ENCODE measurements around the gene ZBTB7B. TPM values are rescaled to one million over a fixed set of nuclear protein-coding genes. Genes with fewer than 3 reads are reported as not detected.

ZBTB7B gene
- polyA plus RNA-seq, 1 experiment, result 8.7 TPM

DNA sequence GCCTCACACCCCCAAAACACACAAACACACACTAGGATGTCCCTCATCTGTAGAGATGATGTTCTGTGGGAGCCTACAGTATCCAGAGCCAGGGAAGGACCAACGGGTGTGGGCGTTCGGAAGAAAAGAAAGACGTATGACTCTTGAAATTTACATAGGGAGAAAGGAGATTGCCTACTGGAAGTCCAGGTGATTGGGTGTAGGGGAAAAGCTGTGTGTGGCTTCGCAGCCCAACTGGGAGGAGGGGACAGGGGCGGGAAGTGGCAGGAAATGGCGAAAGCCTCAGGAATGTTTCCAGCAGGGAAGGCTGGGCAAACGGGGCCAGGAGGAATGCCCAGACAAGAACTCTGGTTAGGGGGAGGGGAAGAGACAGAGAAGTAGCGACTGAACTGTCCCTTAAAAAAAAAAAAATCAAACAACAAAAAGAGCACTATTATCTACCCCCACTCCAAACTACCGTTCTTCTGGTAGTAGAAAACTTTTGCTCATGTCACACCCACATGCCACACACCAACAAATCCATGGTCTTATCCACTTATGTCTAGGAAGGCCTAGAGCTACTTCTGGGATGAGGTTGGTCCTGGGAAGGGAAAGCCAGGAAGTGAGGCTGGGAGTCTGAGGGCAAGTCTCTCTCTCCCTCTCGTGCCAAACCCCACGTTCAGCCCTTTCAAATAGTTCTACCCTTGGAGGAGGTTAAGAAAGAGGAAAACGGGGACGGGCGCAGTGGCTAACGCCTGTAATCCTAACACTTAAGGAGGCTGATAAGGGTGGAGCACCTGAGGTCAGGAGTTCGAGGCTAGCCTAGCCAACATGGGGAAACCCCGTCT is 29.9 kb upstream of the ZBTB7B start:
- POLR2A ChIA-PET, result interaction anchor here (0.6 to 5.0 kb wide), 6 partner anchors 11 to 93 kb away, joined by 4 to 59 read pairs (median 10); partner anchors contain the start of genes ADAM15, PBXIP1 and PYGO2

DNA sequence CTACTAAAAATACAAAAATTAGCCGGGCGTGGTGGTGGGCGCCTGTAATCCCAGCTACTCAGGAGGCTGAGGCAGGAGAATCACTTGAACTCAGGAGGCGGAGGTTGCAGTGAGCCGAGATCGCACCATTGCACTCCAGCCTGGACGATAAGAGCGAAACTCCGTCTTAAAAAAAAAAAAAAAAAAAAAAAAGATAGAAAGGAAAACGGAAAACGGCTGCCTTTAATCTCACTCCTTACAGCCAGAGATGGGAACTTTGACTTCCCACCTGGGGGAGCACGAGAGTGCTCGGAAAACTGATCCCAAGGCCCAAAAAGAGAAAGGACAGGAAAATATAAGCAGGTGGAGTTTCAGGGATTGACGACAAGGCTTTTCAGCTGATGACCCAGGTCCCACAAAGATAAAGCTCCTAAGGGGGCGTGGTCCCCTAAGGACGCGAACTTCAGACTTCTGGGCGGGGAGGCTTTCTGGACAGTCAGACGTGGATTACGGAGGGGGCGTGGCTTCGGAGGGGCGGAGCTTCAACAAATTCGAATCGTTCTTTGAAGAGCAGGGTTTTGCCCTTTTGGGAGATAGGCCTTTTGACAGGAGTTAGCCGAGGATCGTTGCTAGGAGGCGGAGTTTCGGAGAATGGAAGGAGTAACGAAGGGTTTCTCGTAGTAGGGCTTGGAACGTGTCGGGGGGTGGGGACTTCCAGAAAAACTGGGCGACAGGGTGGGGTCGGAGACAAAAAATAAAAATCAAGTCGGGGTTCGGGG is 29.1 kb upstream of the ZBTB7B start:
- ChIA-PET CTCF (interaction anchor here (1.0 to 1.4 kb wide), 4 partner anchors 20 to 81 kb away, joined by 3 to 6 read pairs (median 4); partner anchors contain the start of gene LENEP), POLR2A (interaction anchor here (0.7 to 5.0 kb wide), 8 partner anchors 10 to 702 kb away, joined by 4 to 59 read pairs (median 10); partner anchors contain the start of genes FLAD1 and PYGO2)
- DNase-seq (ENCODE audit: low read depth, low spot score), result peak; percentile 93
- peak overlapping the region; percentile 100 for H3K27ac ChIP-seq (ENCODE audit: low read depth, low read length)
- TF ChIP-seq, protein P1, sequence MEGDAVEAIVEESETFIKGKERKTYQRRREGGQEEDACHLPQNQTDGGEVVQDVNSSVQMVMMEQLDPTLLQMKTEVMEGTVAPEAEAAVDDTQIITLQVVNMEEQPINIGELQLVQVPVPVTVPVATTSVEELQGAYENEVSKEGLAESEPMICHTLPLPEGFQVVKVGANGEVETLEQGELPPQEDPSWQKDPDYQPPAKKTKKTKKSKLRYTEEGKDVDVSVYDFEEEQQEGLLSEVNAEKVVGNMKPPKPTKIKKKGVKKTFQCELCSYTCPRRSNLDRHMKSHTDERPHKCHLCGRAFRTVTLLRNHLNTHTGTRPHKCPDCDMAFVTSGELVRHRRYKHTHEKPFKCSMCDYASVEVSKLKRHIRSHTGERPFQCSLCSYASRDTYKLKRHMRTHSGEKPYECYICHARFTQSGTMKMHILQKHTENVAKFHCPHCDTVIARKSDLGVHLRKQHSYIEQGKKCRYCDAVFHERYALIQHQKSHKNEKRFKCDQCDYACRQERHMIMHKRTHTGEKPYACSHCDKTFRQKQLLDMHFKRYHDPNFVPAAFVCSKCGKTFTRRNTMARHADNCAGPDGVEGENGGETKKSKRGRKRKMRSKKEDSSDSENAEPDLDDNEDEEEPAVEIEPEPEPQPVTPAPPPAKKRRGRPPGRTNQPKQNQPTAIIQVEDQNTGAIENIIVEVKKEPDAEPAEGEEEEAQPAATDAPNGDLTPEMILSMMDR (IDR thresholded peaks at IDR 0.05; ENCODE audit: low read depth, low read length), result peak; percentile 36
- H3K9me3 ChIP-seq (ENCODE audit: control insufficient read depth, insufficient read depth, low read length), result peaks cover 3% of the 10 kb centered on the region; the same call in 1 of the 2 replicates
- no peaks in the 10 kb centered on the region for H3K27me3 ChIP-seq (ENCODE audit: control insufficient read depth, insufficient read depth, low read length)
- peak overlapping the region; percentile 77 for H3K4me3 ChIP-seq (ENCODE audit: low read depth, low read length)

More for the DNA sequence above, 29.9 kb upstream of the ZBTB7B start:
- DNase-seq (ENCODE audit: low read depth, low spot score), result peak; percentile 86
- peak overlapping the region; percentile 77 for H3K4me3 ChIP-seq (ENCODE audit: low read depth, low read length)
- CTCF ChIA-PET, result interaction anchor here (1.0 to 4.4 kb wide), 5 partner anchors 26 to 413 kb away, joined by 4 to 19 read pairs (median 6); no protein-coding TSS in a partner anchor
- H3K27me3 ChIP-seq (ENCODE audit: control insufficient read depth, insufficient read depth, low read length), result no peaks in the 10 kb centered on the region
- H3K27ac ChIP-seq (ENCODE audit: low read depth, low read length), result peak overlapping the region; percentile 100
- peaks cover 3% of the 10 kb centered on the region; the same call in 1 of the 2 replicates for H3K9me3 ChIP-seq (ENCODE audit: control insufficient read depth, insufficient read depth, low read length)
- TF ChIP-seq, protein P1 (IDR thresholded peaks at IDR 0.05; ENCODE audit: low read depth, low read length), result no peak

DNA sequence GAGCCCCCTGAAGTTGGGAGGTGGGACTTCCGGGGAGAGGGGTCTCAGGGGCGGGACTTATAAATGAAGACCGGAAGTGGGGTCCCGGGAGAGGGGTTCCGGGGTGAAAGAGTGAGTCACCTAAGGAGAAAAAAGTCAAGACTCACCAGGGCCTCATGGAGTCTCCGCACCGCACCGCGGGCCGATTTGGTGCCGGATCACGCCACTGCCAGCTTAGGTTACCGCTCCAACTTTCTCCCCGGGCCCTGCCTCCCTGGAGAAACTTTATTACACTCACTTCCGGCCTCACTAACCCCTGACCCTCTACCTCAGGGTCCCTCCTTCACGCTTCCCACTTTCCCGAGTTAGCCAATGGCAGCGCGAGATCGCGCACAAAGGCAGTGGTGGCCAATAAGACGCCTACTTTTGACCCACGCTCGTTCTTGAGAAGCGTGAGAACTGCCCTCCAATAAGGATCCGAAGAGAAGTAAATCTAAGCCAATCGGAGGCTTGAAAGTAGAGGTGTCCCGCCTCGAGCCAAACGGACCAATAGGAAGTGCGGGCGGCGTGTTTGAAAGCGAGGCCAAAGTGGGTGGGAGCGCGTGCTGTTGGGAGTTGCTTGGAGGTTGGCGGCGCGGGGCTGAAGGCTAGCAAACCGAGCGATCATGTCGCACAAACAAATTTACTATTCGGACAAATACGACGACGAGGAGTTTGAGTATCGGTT is 28.3 kb upstream of the ZBTB7B start, which contains the start of gene CKS1B:
Gene CKS1B (plus strand): TSS at position 580 of the 706 bp plus-strand sequence. CDS start 65 bp downstream, at position 645.
- H3K27me3 ChIP-seq (ENCODE audit: control insufficient read depth, insufficient read depth, low read length), result no peaks in the 10 kb centered on the region
- peaks cover 3% of the 10 kb centered on the region; the same call in 1 of the 2 replicates for H3K9me3 ChIP-seq (ENCODE audit: control insufficient read depth, insufficient read depth, low read length)
- peak; percentile 100 for DNase-seq (ENCODE audit: low read depth, low spot score)
- H3K4me3 ChIP-seq (ENCODE audit: low read depth, low read length), result peak within 1 kb of the TSS; percentile 77
- TF ChIP-seq, protein P1 (IDR thresholded peaks at IDR 0.05; ENCODE audit: low read depth, low read length), result no peak
- CTCF ChIA-PET, result interaction anchor here (1.0 to 1.1 kb wide), 3 partner anchors 19 to 43 kb away, joined by 3 to 6 read pairs (median 5); partner anchors contain the start of gene LENEP
- POLR2A ChIA-PET, result interaction anchor here (0.6 to 5.0 kb wide), 11 partner anchors 9 to 702 kb away, joined by 3 to 59 read pairs (median 5); partner anchors contain the start of genes FLAD1 and PYGO2
- peak within 1 kb of the TSS; percentile 100 for H3K27ac ChIP-seq (ENCODE audit: low read depth, low read length)

DNA sequence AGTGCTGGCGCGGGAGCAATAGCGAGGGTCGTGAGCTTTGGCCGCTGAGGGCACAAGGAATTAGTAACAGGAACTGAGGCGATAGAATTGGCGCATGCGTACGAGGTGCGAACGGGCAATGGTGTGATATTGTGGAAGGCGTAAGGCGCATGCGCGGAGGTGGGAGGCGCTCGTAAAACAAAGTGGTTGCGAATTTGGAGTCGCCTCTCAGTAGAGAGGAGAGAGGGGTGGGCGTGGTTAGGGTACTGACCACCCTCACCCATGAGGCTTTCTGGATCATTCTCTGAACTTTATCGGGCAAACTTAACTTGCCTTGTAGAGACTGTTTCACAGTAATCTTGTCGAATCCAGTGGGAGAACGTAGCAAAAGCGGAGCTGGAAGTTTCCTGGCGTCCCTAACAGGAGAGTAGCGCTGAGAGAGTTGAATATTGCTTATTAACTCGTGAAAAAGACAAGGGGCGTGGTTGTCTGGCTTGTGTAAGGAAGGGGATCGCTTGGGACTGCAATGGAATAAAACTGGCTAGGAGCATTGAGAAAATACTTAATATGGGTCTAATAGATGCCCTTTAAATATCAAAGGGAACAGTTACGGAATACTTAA is 27.7 kb upstream of the ZBTB7B start:
- Histone ChIP-seq H3K4me3 (ENCODE audit: low read depth, low read length) (peak overlapping the region; percentile 75), H3K9me3 (ENCODE audit: control insufficient read depth, insufficient read depth, low read length) (peaks cover 3% of the 10 kb centered on the region; the same call in 1 of the 2 replicates), H3K27me3 (ENCODE audit: control insufficient read depth, insufficient read depth, low read length) (no peaks in the 10 kb centered on the region), H3K27ac (ENCODE audit: low read depth, low read length) (peak overlapping the region; percentile 100)
- DNase-seq (ENCODE audit: low read depth, low spot score), result peak; percentile 89
- TF ChIP-seq, protein P1 (IDR thresholded peaks at IDR 0.05; ENCODE audit: low read depth, low read length), result no peak
- ChIA-PET POLR2A (interaction anchor here (0.6 to 1.1 kb wide), 4 partner anchors 14 to 435 kb away, joined by 3 read pairs; no protein-coding TSS in a partner anchor), CTCF (interaction anchor here (0.7 to 1.6 kb wide), 2 partner anchors 21 to 25 kb away, joined by 3 to 4 read pairs; no protein-coding TSS in a partner anchor)

Measured in AG04450 (cell line).